Jurkat, Clone E6-1 (cell line): ENCODE results near the gene CCNY.
"Not testable (repeated sequence)": the region's sequence is repeated elsewhere in the genome, so short reads cannot be mapped to it uniquely, and the experiment has no call there.

Experiments
- DNase-seq: peaks from one replicate; pipeline ENCODE4 v3.0.0-alpha.2; 2011; ENCODE audit warnings: low read depth, low spot score
- H3K4me3 ChIP-seq: 2 replicates; pipeline ENCODE4 v1.5.1; 2011; ENCODE audit warnings: mild to moderate bottlenecking, low read length, control low read depth, moderate library complexity

Gene CCNY

GRCh38 chr10:35352512-35352911 is 16.2 kb downstream of the CCNY start:
- DNase-seq: peak; percentile 52
- H3K4me3 ChIP-seq: no peak overlapping the region; the same call in 1 of the 2 replicates

- H3K4me3 ChIP-seq: no peak overlapping the region
- DNase-seq: no peak
Observed at GRCh38 chr10:35353395-35353794, 17.1 kb downstream of the CCNY start.

GRCh38 chr10:35353805-35354204 is 17.5 kb downstream of the CCNY start:
- DNase-seq: no peak
- no peak overlapping the region for H3K4me3 ChIP-seq

- DNase-seq, H3K4me3 ChIP-seq: not testable (repeated sequence)
Observed at GRCh38 chr10:35354257-35354656, 17.9 kb downstream of the CCNY start.

GRCh38 chr10:35355971-35356724 is 19.8 kb downstream of the CCNY start:
- no peak for DNase-seq
- no peak overlapping the region for H3K4me3 ChIP-seq

- peak; percentile 55 for DNase-seq
- no peak overlapping the region for H3K4me3 ChIP-seq
Observed at GRCh38 chr10:35356725-35357092, 20.4 kb downstream of the CCNY start.

- DNase-seq: no peak
- H3K4me3 ChIP-seq: no peak overlapping the region
Observed at GRCh38 chr10:35359056-35359455, 22.7 kb downstream of the CCNY start.

GRCh38 chr10:35359873-35360272 is 23.6 kb downstream of the CCNY start:
- no peak for DNase-seq
- no peak overlapping the region for H3K4me3 ChIP-seq

GRCh38 chr10:35362701-35363350 is 26.5 kb downstream of the CCNY start:
- no peak overlapping the region for H3K4me3 ChIP-seq
- DNase-seq: no peak

GRCh38 chr10:35363587-35363986 is 27.3 kb downstream of the CCNY start:
- no peak for DNase-seq

GRCh38 chr10:35364808-35365207 is 28.5 kb downstream of the CCNY start:
- no peak overlapping the region for H3K4me3 ChIP-seq
- DNase-seq: no peak

More at GRCh38 chr10:35363587-35363986, 27.3 kb downstream of the CCNY start:
- H3K4me3 ChIP-seq: no peak overlapping the region

- no peak for DNase-seq
- no peak overlapping the region for H3K4me3 ChIP-seq
Observed at GRCh38 chr10:35365994-35366393, 29.7 kb downstream of the CCNY start.

GRCh38 chr10:35367107-35367859 is 31.0 kb downstream of the CCNY start:
- DNase-seq: no peak
- no peak overlapping the region for H3K4me3 ChIP-seq

GRCh38 chr10:35367982-35368381 is 31.7 kb downstream of the CCNY start:
- DNase-seq: no peak
- H3K4me3 ChIP-seq: no peak overlapping the region

GRCh38 chr10:35368485-35369048 is 32.3 kb downstream of the CCNY start:
- DNase-seq: peak; percentile 40
- no peak overlapping the region for H3K4me3 ChIP-seq

GRCh38 chr10:35369049-35369611 is 32.8 kb downstream of the CCNY start:
- DNase-seq: no peak
- H3K4me3 ChIP-seq: no peak overlapping the region

- no peak overlapping the region for H3K4me3 ChIP-seq
- no peak for DNase-seq
Observed at GRCh38 chr10:35371731-35372130, 35.4 kb downstream of the CCNY start.

- no peak overlapping the region for H3K4me3 ChIP-seq
- DNase-seq: no peak
Observed at GRCh38 chr10:35372329-35372728, 36.0 kb downstream of the CCNY start.

- no peak for DNase-seq
- no peak overlapping the region for H3K4me3 ChIP-seq
Observed at GRCh38 chr10:35375091-35375765, 38.9 kb downstream of the CCNY start.
